MM.1S (cell line): Measurements from ENCODE around the gene CKLF.

Experiments used
- CTCF ChIP-seq: fragments of 300-600 bp; sonication (generic); IDR thresholded peaks from 2 replicates; pipeline ENCODE4 v1.5.1; 2016; ENCODE audit warnings: antibody characterized with exemption, low read length, mixed read lengths
- EZH2 ChIP-seq: fragments of 300-600 bp; sonication (generic); optimal IDR thresholded peaks from 2 replicates; pipeline ENCODE3; 2017; ENCODE audit warnings: low read depth, mild to moderate bottlenecking, antibody characterized with exemption, low read length, mixed read lengths
- EZH2phosphoT487 ChIP-seq: fragments of 300-600 bp; sonication (generic); IDR thresholded peaks from 2 replicates; pipeline ENCODE4 v1.6.1; 2018; ENCODE audit warnings: antibody characterized with exemption, low read length

- TF ChIP-seq EZH2 (no peak), CTCF (no peak), EZH2phosphoT487 (no peak)
Measured at GRCh38 chr16:66553223-66553622, 847 bp downstream of the CKLF start.
